ENCODE results near the gene BLOC1S4.

Gene BLOC1S4

GRCh38 chr4:6761649-6762615, 46.0 kb downstream of the BLOC1S4 start:
- no peak for DNase-seq (ENCODE audit: extremely low read depth, low read depth)
- TF ChIP-seq CTCF (IDR thresholded peaks at IDR 0.05; ENCODE audit: low read depth, low read length), result no peak

- no peak for TF ChIP-seq CTCF (IDR thresholded peaks at IDR 0.05; ENCODE audit: low read depth, low read length)
- no peak for DNase-seq (ENCODE audit: extremely low read depth, low read depth)
Measured at GRCh38 chr4:6763330-6763851, 47.4 kb downstream of the BLOC1S4 start.

GRCh38 chr4:6764976-6765620, 49.1 kb downstream of the BLOC1S4 start:
- no peak for TF ChIP-seq CTCF (IDR thresholded peaks at IDR 0.05; ENCODE audit: low read depth, low read length)
- no peak for DNase-seq (ENCODE audit: extremely low read depth, low read depth)

- TF ChIP-seq CTCF (IDR thresholded peaks at IDR 0.05; ENCODE audit: low read depth, low read length), result no peak
- no peak for DNase-seq (ENCODE audit: extremely low read depth, low read depth)
Measured at GRCh38 chr4:6765703-6766102, 49.7 kb downstream of the BLOC1S4 start.
